GM12878 (cell line): ENCODE data around the gene MAMDC2.

Experiments used
- EGR1 ChIP-seq, 2 experiments: IDR thresholded peaks; 1 replicate in 1 of 2; 2 replicates in 1 of 2; pipeline ENCODE4 v1.6.1; 2011 to 2012; ENCODE audit warnings: low read depth in 2 of 2, low read length in 2 of 2, borderline replicate concordance in 1 of 2, mild to moderate bottlenecking in 1 of 2, moderate library complexity in 1 of 2
- ETV6 ChIP-seq, 2 experiments: fragments of 450-650 bp in 1 of 2; IDR thresholded peaks in 1 of 2; conservative IDR thresholded peaks in 1 of 2; 2 replicates each; pipeline ENCODE4 v1.6.1; 2014; ENCODE audit warnings: antibody characterized with exemption in 1 of 2, borderline replicate concordance in 1 of 2, low read depth in 1 of 2, mild to moderate bottlenecking in 1 of 2, moderate library complexity in 1 of 2
- GABPA ChIP-seq: IDR thresholded peaks from 2 replicates; pipeline ENCODE4 v1.6.1; 2014; ENCODE audit warnings: antibody characterized with exemption, low read depth, mild to moderate bottlenecking, inconsistent platforms
- TF ChIP-seq, protein P1 (sequence below), 3 experiments: IDR thresholded peaks in 2 of 3; conservative IDR thresholded peaks in 1 of 3; 2 replicates each; pipeline ENCODE4 v1.5.1; 2011; ENCODE audit warnings: low read depth in 3 of 3, low read length in 3 of 3, mild to moderate bottlenecking in 3 of 3, control low read depth in 2 of 3, moderate library complexity in 2 of 3, inconsistent platforms in 1 of 3, mixed read lengths in 1 of 3; ENCODE audit not compliant: control insufficient read depth in 2 of 3, insufficient read depth in 1 of 3; ENCODE audit errors: extremely low read depth in 1 of 3
- TF ChIP-seq, protein P2 (sequence below): IDR thresholded peaks from 2 replicates; pipeline ENCODE4 v1.6.1; 2011; ENCODE audit warnings: low read depth, low read length, improper control_type of control experiment, borderline replicate concordance

- TF ChIP-seq GABPA (no peak), ETV6 (conservative IDR thresholded peaks at IDR 0.05 in 1 of 2, IDR thresholded peaks at IDR 0.05 in 1 of 2; ENCODE audit: borderline replicate concordance in 1 of 2, low read depth in 1 of 2) (no peak), EGR1 (IDR thresholded peaks at IDR 0.05; ENCODE audit: borderline replicate concordance in 1 of 2, low read depth in 2 of 2, low read length in 2 of 2) (no peak)
- TF ChIP-seq, protein P1, sequence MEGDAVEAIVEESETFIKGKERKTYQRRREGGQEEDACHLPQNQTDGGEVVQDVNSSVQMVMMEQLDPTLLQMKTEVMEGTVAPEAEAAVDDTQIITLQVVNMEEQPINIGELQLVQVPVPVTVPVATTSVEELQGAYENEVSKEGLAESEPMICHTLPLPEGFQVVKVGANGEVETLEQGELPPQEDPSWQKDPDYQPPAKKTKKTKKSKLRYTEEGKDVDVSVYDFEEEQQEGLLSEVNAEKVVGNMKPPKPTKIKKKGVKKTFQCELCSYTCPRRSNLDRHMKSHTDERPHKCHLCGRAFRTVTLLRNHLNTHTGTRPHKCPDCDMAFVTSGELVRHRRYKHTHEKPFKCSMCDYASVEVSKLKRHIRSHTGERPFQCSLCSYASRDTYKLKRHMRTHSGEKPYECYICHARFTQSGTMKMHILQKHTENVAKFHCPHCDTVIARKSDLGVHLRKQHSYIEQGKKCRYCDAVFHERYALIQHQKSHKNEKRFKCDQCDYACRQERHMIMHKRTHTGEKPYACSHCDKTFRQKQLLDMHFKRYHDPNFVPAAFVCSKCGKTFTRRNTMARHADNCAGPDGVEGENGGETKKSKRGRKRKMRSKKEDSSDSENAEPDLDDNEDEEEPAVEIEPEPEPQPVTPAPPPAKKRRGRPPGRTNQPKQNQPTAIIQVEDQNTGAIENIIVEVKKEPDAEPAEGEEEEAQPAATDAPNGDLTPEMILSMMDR (IDR thresholded peaks at IDR 0.05 in 2 of 3, conservative IDR thresholded peaks at IDR 0.05 in 1 of 3; ENCODE audit: control insufficient read depth in 2 of 3, extremely low read depth in 1 of 3, insufficient read depth in 1 of 3, low read depth in 3 of 3, low read length in 3 of 3) = no peak
- TF ChIP-seq, protein P2, sequence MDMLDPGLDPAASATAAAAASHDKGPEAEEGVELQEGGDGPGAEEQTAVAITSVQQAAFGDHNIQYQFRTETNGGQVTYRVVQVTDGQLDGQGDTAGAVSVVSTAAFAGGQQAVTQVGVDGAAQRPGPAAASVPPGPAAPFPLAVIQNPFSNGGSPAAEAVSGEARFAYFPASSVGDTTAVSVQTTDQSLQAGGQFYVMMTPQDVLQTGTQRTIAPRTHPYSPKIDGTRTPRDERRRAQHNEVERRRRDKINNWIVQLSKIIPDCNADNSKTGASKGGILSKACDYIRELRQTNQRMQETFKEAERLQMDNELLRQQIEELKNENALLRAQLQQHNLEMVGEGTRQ = no peak
These were observed 18.1 kb downstream of the MAMDC2 start for GRCh38 chr9:70061776-70062175.
